Heart left ventricle (tissue), 16 donors: Measurements from ENCODE around the gene AMDHD2. TPM values are rescaled to one million over a fixed set of nuclear protein-coding genes. Genes with fewer than 3 reads are reported as not detected.

Source experiments
- ATAC-seq, 4 donors: fragments of 200-7000 bp; cut with Tn5 transposase; one replicate each; pipeline ENCODE4 v1.9.1; 2020 to 2022; ENCODE audit warnings: moderate library complexity in 4 of 4, mild to moderate bottlenecking in 3 of 4, moderate number of reproducible peaks in 1 of 4
- DNase-seq, 5 donors: peaks; one replicate each; pipeline ENCODE4 v3.0.0-alpha.2; 2020
- H3K27ac ChIP-seq, 12 donors: fragments of 200-600 bp; sonication (generic) in 4 of 12; one replicate each; pipeline versions ENCODE4 v1.5.0 to v1.8.0; 2016 to 2022; ENCODE audit warnings: mild to moderate bottlenecking in 2 of 12
- H3K27me3 ChIP-seq, 9 donors: fragments of 200-600 bp; sonication (generic) in 2 of 9; one replicate each; pipeline versions ENCODE4 v1.5.1 to v1.8.0; 2016 to 2022; ENCODE audit warnings: mild to moderate bottlenecking in 3 of 9
- H3K36me3 ChIP-seq, 9 donors: fragments of 200-600 bp; sonication (generic) in 2 of 9; one replicate each; pipeline versions ENCODE4 v1.5.0 to v1.8.0; 2018 to 2022; ENCODE audit warnings: mild to moderate bottlenecking in 2 of 9
- H3K4me1 ChIP-seq, 12 donors: fragments of 200-600 bp; sonication (generic) in 4 of 12; one replicate each; pipeline versions ENCODE4 v1.5.0 to v1.8.0; 2016 to 2022; ENCODE audit warnings: mild to moderate bottlenecking in 3 of 12
- H3K4me3 ChIP-seq, 12 donors: fragments of 200-600 bp; sonication (generic) in 4 of 12; one replicate each; pipeline versions ENCODE4 v1.5.0 to v1.8.0; 2017 to 2022; ENCODE audit warnings: mild to moderate bottlenecking in 9 of 12, moderate library complexity in 4 of 12
- H3K9me3 ChIP-seq, 12 donors: fragments of 200-600 bp; sonication (generic) in 4 of 12; one replicate each; pipeline versions ENCODE4 v1.5.0 to v1.8.0; 2016 to 2022; ENCODE audit warnings: mild to moderate bottlenecking in 1 of 12
- POLR2A ChIP-seq, 2 donors: fragments of 450-650 bp; IDR thresholded peaks; one replicate each; pipeline ENCODE4 v1.6.1; 2017; ENCODE audit warnings: antibody characterized with exemption in 2 of 2, mild to moderate bottlenecking in 2 of 2, moderate library complexity in 2 of 2
- WGBS, 4 donors: extraction: QIAGEN DNeasy Blood & Tissue Kit in 2 of 4; methylation state at CpG; one replicate each; pipeline versions ENCODE4 v1.1.5 to v1.1.7; 2013 to 2018; 5-methylcytosine and 5-hydroxymethylcytosine counted together
- intact Hi-C, 10 donors: fragments of 100-400 bp; cut with DNase I; formaldehyde crosslinking; loops; one replicate each; pipeline versions ENCODE4 v1.11.1 to v1.14.2; 2022
- polyA plus RNA-seq, 2 donors: library from polyadenylated mRNA; stranded (reverse); fragments of 200-250 nt; gene quantifications; one replicate each; pipeline ENCODE4 v1.2.3, GENCODE V29; 2013
- total RNA-seq, 9 donors: library from RNA; depleted of rRNA in 2 of 9; stranded (reverse); fragments of >200 nt in 2 of 9; fragmentation: NEBNext Ultra II Directional in 3 of 9; extraction: Animal tissue kit (Norgen Biotek cat#: 25700) in 3 of 9; gene quantifications; one replicate each; pipeline versions ENCODE4 v1.1.0 to v1.2.4, GENCODE V29; 2016 to 2023
- TF ChIP-seq, protein P1 (sequence below), 12 donors: fragments of 200-600 bp; sonication (generic) in 4 of 12; IDR thresholded peaks; one replicate each; pipeline versions ENCODE4 v1.5.0 to v1.8.0; 2018 to 2022; ENCODE audit warnings: antibody characterized with exemption in 12 of 12, mild to moderate bottlenecking in 5 of 12
- donor health status: ischemic (EF 13 %, LVEDD 7.1; RV severe dilation, severe dysfunction).
- donor health status: healthy with polysubstance abuse.
- donor health status: DM: no; HTN: yes; CAD: no.
- donor health status: DM: no; HTN: no; CAD: no.
- donor health status: ischemic (EF 25% LVEDD 6.9; RV normal size, moderate dysfunction).
- donor health status: ischemic (EF 25% LVEDD 5.7; RV mildly dilated, moderate dysfunction).
- donor health status: healthy.
- donor health status: DM: yes; HTN: yes; CAD: no.
- donor health status: ischemic (EF 35%, LVEDD 5.7; RV mildly dilated, moderate dysfunction).
- donor health status: nonischemic (EF 11% LVEDD 7.7; RV severe dilation, severe dysfunction).
- donor health status: DM: yes; HTN: yes; CAD: no.
- donor health status: PGD.
- donor health status: ischemic (EF 29% LVEDD 5.4; RV normal size, mild dysfunction).
- donor health status: nonischemic (EF 23%, LVEDD 6.1; RV moderate dilation, normal function).

AMDHD2 gene
- total and polyA plus RNA-seq, 11 donors = 8.9 to 34.0 (median 11.8) TPM

DNA sequence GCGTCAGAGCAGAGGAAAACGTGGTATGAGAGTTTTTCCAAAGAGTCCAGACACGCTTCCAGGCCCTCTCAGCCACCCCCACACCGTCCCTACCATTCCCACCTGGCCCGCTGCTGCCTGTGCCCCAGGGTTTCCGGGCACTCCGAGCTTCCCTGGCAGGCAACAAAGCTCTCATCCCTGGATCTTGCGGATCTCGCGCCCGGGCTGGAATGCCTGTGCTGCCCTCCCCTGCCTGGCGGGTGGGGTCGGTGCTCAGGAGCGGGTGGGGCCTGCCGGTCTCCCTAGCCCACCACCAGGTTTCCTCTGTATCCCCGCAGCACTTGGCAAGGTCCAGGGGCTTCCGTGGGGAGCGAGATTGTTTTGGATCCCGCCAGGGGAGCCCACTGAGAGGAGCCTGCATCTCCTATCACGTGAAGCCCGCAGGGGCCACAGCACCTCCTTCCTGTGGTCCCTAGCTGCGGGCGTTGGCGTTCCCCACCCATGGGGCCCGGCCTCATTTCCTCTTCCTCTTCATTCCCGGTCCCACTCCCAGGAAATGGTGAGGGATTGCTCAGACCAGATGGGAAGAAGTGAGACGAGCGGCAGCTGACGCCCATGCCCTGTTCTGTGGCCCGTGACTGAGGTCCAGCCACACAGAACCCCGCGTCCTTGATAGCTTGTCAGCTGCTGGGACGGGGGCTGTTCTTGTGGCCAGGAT, 34.2 kb upstream of the AMDHD2 start:
- ATAC-seq = peak; percentile 23 to 78 (median 30)
- H3K9me3 ChIP-seq = no peaks in the 10 kb centered on the region
- WGBS, 4 donors = 60 to 71% (median 64%) methylated on average over 31 to 33 of the region's 33 CpGs
- TF ChIP-seq, protein P1, sequence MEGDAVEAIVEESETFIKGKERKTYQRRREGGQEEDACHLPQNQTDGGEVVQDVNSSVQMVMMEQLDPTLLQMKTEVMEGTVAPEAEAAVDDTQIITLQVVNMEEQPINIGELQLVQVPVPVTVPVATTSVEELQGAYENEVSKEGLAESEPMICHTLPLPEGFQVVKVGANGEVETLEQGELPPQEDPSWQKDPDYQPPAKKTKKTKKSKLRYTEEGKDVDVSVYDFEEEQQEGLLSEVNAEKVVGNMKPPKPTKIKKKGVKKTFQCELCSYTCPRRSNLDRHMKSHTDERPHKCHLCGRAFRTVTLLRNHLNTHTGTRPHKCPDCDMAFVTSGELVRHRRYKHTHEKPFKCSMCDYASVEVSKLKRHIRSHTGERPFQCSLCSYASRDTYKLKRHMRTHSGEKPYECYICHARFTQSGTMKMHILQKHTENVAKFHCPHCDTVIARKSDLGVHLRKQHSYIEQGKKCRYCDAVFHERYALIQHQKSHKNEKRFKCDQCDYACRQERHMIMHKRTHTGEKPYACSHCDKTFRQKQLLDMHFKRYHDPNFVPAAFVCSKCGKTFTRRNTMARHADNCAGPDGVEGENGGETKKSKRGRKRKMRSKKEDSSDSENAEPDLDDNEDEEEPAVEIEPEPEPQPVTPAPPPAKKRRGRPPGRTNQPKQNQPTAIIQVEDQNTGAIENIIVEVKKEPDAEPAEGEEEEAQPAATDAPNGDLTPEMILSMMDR (IDR thresholded peaks at IDR 0.05) = no peak
- TF ChIP-seq POLR2A (IDR thresholded peaks at IDR 0.05) = no peak
- intact Hi-C loops = no loop called here
- peak overlapping the region in 9 of 12 donors; percentile 29 to 62 (median 56) for H3K27ac ChIP-seq
- H3K4me3 ChIP-seq = peak overlapping the region in 7 of 12 donors; percentile 1 to 29 (median 15)
- H3K4me1 ChIP-seq = peaks cover 0 to 41% (median 23%) of the 10 kb centered on the region in 12 donors
- H3K36me3 ChIP-seq = no peaks in the 10 kb centered on the region
- H3K27me3 ChIP-seq = no peaks in the 10 kb centered on the region
- DNase-seq = peak in 3 of 5 donors; percentile 36 to 65 (median 52)

DNA sequence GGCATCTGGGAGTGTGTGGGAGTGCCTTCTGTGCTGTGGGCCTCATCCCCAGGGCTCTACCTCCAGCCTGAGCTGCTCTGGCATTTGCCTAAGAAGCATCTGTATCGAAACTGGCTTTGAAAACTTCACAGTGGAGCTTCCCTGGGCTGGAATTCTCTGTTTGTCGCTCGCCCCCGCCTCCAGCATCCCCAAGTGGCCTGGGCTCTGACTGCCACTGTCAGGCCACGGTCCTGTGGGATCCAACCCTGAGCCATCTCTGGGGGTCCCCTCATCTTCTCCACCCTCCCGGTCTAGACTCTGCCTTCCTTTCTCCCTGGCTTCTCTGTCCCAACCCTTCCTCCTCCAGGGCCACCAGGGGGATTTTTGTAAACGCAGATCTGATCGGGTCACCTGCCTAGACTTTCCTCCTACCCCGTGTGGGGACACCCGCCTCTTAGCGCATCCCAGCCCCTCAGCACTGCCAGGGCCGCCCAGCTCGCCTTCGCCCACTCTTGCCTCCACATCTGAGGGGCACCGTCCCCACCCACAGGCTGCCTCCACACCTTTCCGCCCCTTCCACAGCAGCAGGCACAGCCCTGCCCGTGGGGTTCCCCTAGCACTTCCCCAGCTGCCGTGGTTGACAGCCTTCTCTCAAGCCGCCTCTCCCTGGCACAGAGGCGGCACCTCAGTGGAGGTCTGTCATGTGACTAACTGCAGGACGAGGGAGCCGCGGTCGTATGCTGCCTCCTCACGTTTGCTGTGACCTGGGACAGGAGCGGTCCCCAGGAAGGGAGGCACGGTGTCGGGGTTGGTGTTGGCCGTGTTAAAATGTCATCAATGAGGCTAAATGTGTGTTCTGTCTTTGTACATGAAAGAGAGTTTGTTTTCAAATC, 33.3 kb upstream of the AMDHD2 start:
- Histone ChIP-seq H3K4me1 (peaks cover 0 to 41% (median 23%) of the 10 kb centered on the region in 12 donors), H3K27ac (peak overlapping the region in 9 of 12 donors; percentile 24 to 62 (median 54)), H3K36me3 (no peaks in the 10 kb centered on the region), H3K4me3 (peak overlapping the region in 1 of 12 donors; percentile 29), H3K27me3 (no peaks in the 10 kb centered on the region), H3K9me3 (no peaks in the 10 kb centered on the region)
- intact Hi-C loops = no loop called here
- ATAC-seq (peak; percentile 49 to 82 (median 72)), DNase-seq (peak in 4 of 5 donors; percentile 46 to 75 (median 70))
- WGBS, 4 donors = 57 to 69% (median 68%) methylated on average over 28 to 29 of the region's 29 CpGs
- TF ChIP-seq, protein P1 (IDR thresholded peaks at IDR 0.05) = peak in 8 of 12 donors; percentile 11 to 48 (median 28)
- no peak for TF ChIP-seq POLR2A (IDR thresholded peaks at IDR 0.05)

DNA sequence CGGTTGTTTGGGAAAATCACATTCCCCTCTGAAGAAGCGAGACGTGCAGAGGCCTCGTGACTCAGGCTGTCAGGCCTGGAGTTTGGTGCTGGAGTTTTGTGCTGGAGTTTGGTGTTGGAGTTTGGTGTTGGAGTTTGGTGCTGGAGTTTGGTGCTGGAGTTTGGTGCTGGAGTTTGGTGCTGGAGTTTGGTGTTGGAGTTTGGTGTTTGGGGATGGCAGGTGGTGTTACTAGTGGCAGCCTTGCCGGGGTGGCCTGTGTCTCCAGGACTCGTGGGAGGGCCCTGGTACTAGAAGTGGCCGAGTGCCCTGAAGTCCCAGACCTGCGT, 32.7 kb upstream of the AMDHD2 start:
- WGBS, 4 donors = 80 to 83% (median 82%) methylated on average over 5 to 8 of the region's 8 CpGs
- Histone ChIP-seq H3K27me3 (no peaks in the 10 kb centered on the region), H3K27ac (no peak overlapping the region), H3K36me3 (no peaks in the 10 kb centered on the region), H3K9me3 (no peaks in the 10 kb centered on the region), H3K4me1 (peaks cover 0 to 38% (median 19%) of the 10 kb centered on the region in 12 donors), H3K4me3 (no peak overlapping the region)
- intact Hi-C loops = no loop called here
- ATAC-seq = no peak
- TF ChIP-seq, protein P1 (IDR thresholded peaks at IDR 0.05) = no peak
- no peak for TF ChIP-seq POLR2A (IDR thresholded peaks at IDR 0.05)
- DNase-seq = no peak
